ENCODE data around the gene PRDM16. TPM values are rescaled to one million over a fixed set of nuclear protein-coding genes. Genes with fewer than 3 reads are reported as not detected.
A peak's percentile ranks its signal among the peaks of the same experiment; 100 is the strongest.

The PRDM16 gene
- total RNA-seq, 1 donor from 2014 or later, result 21.4 TPM

DNA sequence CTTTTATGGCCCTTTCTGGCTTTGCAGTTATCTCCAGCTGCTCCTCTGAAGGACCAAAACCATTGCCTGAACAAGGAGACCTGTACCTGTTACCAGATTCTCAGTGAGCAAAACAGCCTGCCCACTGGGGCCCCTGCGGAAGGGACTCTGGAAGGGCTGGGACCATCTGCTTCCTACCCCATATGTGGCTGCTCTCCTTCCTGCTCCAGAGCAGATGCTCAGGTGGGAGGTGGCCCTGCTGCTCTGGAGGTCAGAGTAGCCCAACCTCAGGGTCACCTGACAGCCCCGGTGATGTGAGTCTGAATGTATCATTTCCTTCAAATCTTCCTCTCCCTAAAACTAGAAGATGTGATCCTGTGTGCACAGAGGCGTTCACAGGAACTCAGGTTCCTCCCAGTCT lies 33.6 kb downstream of the PRDM16 start:
- TF ChIP-seq, protein P1, sequence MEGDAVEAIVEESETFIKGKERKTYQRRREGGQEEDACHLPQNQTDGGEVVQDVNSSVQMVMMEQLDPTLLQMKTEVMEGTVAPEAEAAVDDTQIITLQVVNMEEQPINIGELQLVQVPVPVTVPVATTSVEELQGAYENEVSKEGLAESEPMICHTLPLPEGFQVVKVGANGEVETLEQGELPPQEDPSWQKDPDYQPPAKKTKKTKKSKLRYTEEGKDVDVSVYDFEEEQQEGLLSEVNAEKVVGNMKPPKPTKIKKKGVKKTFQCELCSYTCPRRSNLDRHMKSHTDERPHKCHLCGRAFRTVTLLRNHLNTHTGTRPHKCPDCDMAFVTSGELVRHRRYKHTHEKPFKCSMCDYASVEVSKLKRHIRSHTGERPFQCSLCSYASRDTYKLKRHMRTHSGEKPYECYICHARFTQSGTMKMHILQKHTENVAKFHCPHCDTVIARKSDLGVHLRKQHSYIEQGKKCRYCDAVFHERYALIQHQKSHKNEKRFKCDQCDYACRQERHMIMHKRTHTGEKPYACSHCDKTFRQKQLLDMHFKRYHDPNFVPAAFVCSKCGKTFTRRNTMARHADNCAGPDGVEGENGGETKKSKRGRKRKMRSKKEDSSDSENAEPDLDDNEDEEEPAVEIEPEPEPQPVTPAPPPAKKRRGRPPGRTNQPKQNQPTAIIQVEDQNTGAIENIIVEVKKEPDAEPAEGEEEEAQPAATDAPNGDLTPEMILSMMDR (IDR thresholded peaks at IDR 0.05; ENCODE audit: unreplicated experiment), result no peak

DNA sequence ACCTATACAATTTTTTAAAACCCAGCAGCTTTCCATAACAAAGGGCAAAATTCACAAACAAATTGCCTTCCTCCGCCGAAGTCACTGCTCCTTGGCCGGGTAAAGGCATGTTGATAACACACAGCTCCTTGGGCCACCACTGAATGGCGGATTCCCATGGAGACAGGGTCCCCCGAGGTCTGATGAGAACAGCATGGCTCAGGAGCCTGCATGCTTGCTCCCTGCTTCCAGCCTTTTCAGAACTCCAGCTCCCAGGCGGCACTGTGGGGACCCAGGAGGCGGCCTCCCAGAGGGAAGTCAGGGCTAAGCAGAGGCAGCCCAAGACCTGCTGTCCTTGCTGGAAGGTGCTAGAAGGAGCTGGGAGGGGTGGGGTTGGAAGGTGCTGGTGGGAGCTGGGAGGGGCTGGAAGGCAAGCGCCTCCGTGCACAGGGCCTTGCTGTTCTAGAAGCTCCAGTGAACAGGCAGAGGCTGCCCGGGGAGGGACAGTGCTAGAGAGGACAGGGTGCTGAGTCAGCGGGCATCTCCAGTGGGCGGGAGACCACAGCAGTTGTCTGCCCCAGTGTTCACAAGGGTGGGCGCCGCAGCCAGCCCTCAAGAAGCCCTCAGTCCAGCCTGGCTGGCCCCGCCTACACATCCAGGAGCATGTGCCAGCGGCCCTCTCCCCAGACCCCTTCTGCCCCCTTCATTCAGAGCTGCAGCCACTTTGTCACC lies 35.1 kb downstream of the PRDM16 start:
- H3K27me3 Mint-ChIP-seq (ENCODE audit: unreplicated experiment), result peaks cover 5% of the 10 kb centered on the region

More for the DNA sequence above, 33.6 kb downstream of the PRDM16 start:
- H3K4me1 Mint-ChIP-seq (ENCODE audit: unreplicated experiment), result peaks cover 5% of the 10 kb centered on the region
- no peak for DNase-seq (ENCODE audit: low spot score)
- no peaks in the 10 kb centered on the region for H3K36me3 Mint-ChIP-seq (ENCODE audit: low read depth, unreplicated experiment)
- H3K27me3 Mint-ChIP-seq (ENCODE audit: unreplicated experiment), result peaks cover 2% of the 10 kb centered on the region
- H3K9me3 Mint-ChIP-seq (ENCODE audit: unreplicated experiment), result no peaks in the 10 kb centered on the region
- H3K4me3 Mint-ChIP-seq (ENCODE audit: unreplicated experiment), result no peak overlapping the region
- no peak overlapping the region for H3K27ac Mint-ChIP-seq (ENCODE audit: unreplicated experiment)

DNA sequence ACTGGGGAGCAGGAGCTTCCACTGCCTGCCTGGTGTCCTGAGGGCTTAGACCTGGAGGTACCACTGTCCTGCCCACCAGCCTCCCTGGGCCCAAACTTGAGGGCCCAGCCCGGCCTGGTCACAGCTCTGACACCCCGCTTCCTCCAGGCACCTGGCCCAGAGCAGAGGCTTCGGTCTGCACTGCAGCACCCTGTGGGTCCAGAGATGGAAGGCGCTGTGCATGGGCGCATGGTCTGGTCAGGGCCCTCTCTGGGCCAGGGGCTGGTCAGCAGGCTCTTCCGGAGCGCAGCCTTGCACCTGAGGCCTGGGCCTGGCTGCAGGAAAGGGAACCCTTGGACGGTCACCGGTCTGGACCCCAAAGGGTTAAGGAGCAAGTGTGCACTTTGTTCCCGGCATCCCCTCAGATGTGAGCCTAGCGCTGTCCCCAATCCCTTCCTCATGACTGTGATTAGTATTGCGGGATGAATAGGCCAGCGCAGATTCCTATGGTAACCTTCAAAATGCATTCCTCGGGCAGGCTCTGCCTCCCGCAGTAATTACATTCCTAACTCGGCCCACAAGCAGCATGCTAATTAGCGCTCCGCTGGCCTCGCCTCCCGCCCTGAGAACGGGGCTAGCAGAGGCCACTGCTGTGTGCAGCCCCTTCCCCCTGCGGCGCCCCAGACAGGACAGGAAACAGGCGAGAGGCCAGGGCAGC lies 36.3 kb downstream of the PRDM16 start:
- Mint-ChIP-seq H3K27me3 (ENCODE audit: unreplicated experiment) (peaks cover 7% of the 10 kb centered on the region), H3K36me3 (ENCODE audit: low read depth, unreplicated experiment) (peaks cover 5% of the 10 kb centered on the region), H3K4me3 (ENCODE audit: unreplicated experiment) (no peak overlapping the region), H3K27ac (ENCODE audit: unreplicated experiment) (no peak overlapping the region), H3K4me1 (ENCODE audit: unreplicated experiment) (peaks cover 5% of the 10 kb centered on the region), H3K9me3 (ENCODE audit: unreplicated experiment) (no peaks in the 10 kb centered on the region)
- TF ChIP-seq, protein P1 (IDR thresholded peaks at IDR 0.05; ENCODE audit: unreplicated experiment), result no peak
- peak; percentile 69 for DNase-seq (ENCODE audit: low spot score)

More for the DNA sequence above, 35.1 kb downstream of the PRDM16 start:
- TF ChIP-seq, protein P1 (IDR thresholded peaks at IDR 0.05; ENCODE audit: unreplicated experiment), result no peak
- Mint-ChIP-seq H3K36me3 (ENCODE audit: low read depth, unreplicated experiment) (peaks cover 5% of the 10 kb centered on the region), H3K4me3 (ENCODE audit: unreplicated experiment) (no peak overlapping the region), H3K9me3 (ENCODE audit: unreplicated experiment) (no peaks in the 10 kb centered on the region), H3K4me1 (ENCODE audit: unreplicated experiment) (peaks cover 5% of the 10 kb centered on the region), H3K27ac (ENCODE audit: unreplicated experiment) (no peak overlapping the region)
- no peak for DNase-seq (ENCODE audit: low spot score)

GRCh38 chr1:3106216-3106615 lies 37.2 kb downstream of the PRDM16 start:
- H3K4me3 Mint-ChIP-seq (ENCODE audit: unreplicated experiment), result no peak overlapping the region
- H3K4me1 Mint-ChIP-seq (ENCODE audit: unreplicated experiment), result peaks cover 5% of the 10 kb centered on the region
- TF ChIP-seq, protein P1 (IDR thresholded peaks at IDR 0.05; ENCODE audit: unreplicated experiment), result no peak
- peaks cover 5% of the 10 kb centered on the region for H3K36me3 Mint-ChIP-seq (ENCODE audit: low read depth, unreplicated experiment)
- H3K9me3 Mint-ChIP-seq (ENCODE audit: unreplicated experiment), result no peaks in the 10 kb centered on the region
- H3K27ac Mint-ChIP-seq (ENCODE audit: unreplicated experiment), result no peak overlapping the region
- no peak for DNase-seq (ENCODE audit: low spot score)
- peaks cover 7% of the 10 kb centered on the region for H3K27me3 Mint-ChIP-seq (ENCODE audit: unreplicated experiment)

DNA sequence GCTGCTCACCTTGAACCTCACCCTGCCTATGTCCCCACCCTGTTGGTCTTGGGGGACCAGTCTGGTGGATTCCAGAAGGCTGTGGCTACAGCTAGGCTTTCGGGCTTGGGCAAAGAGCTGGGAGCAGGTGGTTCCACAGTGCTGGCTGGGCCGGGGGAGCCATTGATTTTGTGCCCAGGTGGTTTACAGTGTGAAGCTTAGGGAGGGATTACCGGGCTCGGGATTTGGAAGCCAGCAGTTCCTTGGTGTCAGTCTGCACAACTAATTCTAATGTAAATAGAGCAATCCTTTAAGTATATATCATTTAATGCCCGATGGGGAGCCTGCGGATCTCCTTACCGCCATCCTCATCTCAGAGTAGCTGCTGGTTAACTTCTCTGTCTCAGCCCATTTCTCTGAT lies 38.2 kb downstream of the PRDM16 start:
- DNase-seq (ENCODE audit: low spot score), result no peak
- H3K4me3 Mint-ChIP-seq (ENCODE audit: unreplicated experiment), result no peak overlapping the region
- H3K27me3 Mint-ChIP-seq (ENCODE audit: unreplicated experiment), result peaks cover 7% of the 10 kb centered on the region
- TF ChIP-seq, protein P1 (IDR thresholded peaks at IDR 0.05; ENCODE audit: unreplicated experiment), result no peak
- H3K9me3 Mint-ChIP-seq (ENCODE audit: unreplicated experiment), result no peaks in the 10 kb centered on the region
- peaks cover 5% of the 10 kb centered on the region for H3K36me3 Mint-ChIP-seq (ENCODE audit: low read depth, unreplicated experiment)
- H3K4me1 Mint-ChIP-seq (ENCODE audit: unreplicated experiment), result peaks cover 5% of the 10 kb centered on the region
- no peak overlapping the region for H3K27ac Mint-ChIP-seq (ENCODE audit: unreplicated experiment)
